Epithelial cell of prostate (primary cell): ENCODE measurements around the gene PRR14.

Source experiments
- DNase-seq: peaks from one replicate; pipeline ENCODE4 v3.0.0-alpha.2; 2011; ENCODE audit warnings: low read depth, low spot score
- H3K27ac ChIP-seq: fragments of 450-650 bp; 2 replicates; pipeline ENCODE4 v1.5.1; 2017; ENCODE audit warnings: mild to moderate bottlenecking

Gene PRR14

GRCh38 chr16:30650369-30651123 lies at the start of gene PRR14:
TSS of gene PRR14 (plus strand) at chr16:30650960. CDS start at chr16:30651646, 686 bp downstream.
- peak within 1 kb of the TSS; percentile 79 for H3K27ac ChIP-seq
- peak; percentile 95 for DNase-seq

DNA sequence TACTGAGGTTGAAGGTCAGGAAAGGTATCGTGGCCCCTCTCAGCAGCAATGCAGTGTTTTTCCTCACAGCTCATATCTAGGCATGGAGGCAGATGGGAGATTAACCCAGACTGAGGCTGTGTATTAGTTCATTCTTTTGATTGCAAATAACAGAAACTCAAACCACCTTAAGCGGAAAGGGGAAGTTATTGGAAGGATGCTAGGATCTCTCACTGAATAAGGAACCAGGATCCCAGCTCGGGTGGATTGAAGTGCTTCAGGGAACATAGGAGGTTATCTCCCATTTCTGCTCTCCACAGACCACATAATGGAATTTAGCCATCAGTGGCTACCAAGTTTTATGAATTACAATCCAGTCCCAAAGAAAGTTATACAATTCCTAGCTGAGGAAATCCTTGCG lies 48.8 kb upstream of the PRR14 start:
- no peak overlapping the region for H3K27ac ChIP-seq
- no peak for DNase-seq

GRCh38 chr16:30602616-30603277 lies 48.0 kb upstream of the PRR14 start:
- no peak overlapping the region for H3K27ac ChIP-seq
- no peak for DNase-seq

GRCh38 chr16:30603945-30604315 lies 46.8 kb upstream of the PRR14 start:
- H3K27ac ChIP-seq, result no peak overlapping the region

DNA sequence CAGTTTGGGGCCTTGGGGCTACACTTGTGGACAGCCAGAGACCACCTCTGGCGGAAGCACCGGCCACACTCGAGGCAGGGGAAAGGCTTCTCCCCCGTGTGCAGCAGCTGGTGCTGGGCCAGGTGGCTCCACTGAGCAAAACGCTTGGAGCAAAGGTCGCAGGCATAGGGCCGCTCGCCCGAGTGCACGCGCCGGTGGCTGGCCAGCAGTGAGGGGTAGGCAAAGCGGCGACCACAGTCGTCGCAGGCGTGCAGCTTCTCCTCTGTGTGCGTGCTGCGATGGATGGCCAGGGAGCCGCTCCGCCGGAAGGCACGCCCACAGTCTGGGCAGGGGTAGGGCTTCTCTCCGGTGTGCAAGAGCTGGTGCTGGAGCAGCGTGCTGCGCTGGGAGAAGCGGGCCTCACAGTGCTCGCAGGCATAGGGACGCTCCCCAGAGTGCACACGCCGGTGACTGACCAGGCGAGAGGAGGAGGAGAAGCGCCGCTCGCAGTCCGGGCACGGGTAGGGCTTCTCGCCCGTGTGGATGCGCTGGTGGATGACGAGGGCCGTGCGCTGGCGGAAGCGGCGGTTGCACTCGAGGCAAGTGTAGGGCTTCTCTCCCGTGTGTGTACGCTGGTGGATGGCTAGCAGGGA lies 46.3 kb upstream of the PRR14 start:
- DNase-seq, result no peak
- no peak overlapping the region for H3K27ac ChIP-seq

More at GRCh38 chr16:30603945-30604315, 46.8 kb upstream of the PRR14 start:
- DNase-seq, result no peak

GRCh38 chr16:30605158-30605557 lies 45.6 kb upstream of the PRR14 start:
- H3K27ac ChIP-seq, result no peak overlapping the region

GRCh38 chr16:30606004-30606403 lies 44.8 kb upstream of the PRR14 start:
- H3K27ac ChIP-seq, result no peak overlapping the region
- no peak for DNase-seq

More at GRCh38 chr16:30605158-30605557, 45.6 kb upstream of the PRR14 start:
- no peak for DNase-seq

GRCh38 chr16:30609002-30609925 lies 41.5 kb upstream of the PRR14 start:
- DNase-seq, result no peak
- peak overlapping the region; percentile 58 for H3K27ac ChIP-seq

- peak; percentile 60 for DNase-seq
- peak within 1 kb of the TSS; percentile 58 for H3K27ac ChIP-seq
These were observed 40.6 kb upstream of the PRR14 start, which contains the start of gene ZNF689 for GRCh38 chr16:30609926-30610839. TSS of gene ZNF689 (minus strand) at chr16:30610389. CDS start at chr16:30610041, 348 bp downstream.

DNA sequence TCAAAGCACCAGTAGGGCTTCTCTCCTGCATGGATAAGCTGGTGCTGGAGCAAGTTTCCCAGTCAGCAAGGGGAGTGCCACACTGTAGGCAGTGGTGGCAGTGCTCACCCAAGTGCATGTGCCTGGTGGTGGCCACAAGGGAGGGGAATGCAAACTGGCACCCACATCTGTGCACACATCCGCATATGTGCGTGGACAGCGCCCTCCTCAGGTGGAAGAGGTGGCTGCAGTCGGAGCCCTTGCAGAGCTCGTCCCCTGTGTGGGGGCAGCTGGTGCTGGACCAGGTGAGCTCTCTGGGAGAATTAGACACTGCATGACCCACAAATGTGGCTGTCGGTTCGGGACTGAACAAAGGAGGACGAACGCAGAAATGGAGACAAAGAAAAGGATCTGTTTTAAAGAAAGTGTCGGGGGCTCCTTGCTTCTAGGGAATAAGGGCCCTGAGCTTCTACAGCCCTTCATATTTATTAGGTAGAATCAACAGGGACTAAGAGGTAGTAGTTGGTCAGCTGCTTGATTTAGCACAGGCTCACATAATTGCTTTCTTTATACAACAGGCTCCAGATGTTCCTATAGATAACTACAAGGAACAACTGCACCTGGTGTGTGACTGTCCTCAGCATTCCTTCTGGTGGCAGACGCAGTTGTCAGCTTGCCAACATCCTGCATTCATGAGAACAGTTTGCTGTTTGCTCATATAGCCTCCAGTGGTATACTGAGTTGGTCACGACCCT lies 35.2 kb upstream of the PRR14 start:
- no peak overlapping the region for H3K27ac ChIP-seq
- DNase-seq, result no peak

GRCh38 chr16:30619202-30619601 lies 31.6 kb upstream of the PRR14 start:
- H3K27ac ChIP-seq, result no peak overlapping the region
- no peak for DNase-seq

GRCh38 chr16:30619638-30620037 lies 31.1 kb upstream of the PRR14 start:
- H3K27ac ChIP-seq, result no peak overlapping the region
- no peak for DNase-seq

DNA sequence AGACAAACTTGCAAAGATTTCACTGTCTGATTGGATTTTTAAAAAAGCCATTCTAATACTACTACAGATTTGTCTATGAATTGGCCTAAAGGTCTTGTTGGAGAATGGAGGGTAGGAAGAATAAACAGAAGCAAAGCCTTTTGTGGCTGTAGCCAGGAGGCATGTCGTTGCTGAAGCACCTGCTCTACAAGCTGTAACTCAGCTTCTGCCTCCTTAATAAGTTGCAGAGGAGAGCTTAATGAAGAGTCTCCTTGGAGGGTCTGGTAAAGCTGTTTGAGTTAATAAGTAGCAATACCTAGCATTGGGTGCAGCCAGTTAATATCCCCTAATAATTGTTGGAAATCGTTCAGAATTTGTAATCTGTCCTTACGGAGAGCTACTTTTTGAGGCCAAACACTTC lies 30.6 kb upstream of the PRR14 start:
- no peak overlapping the region for H3K27ac ChIP-seq
- DNase-seq, result no peak

DNA sequence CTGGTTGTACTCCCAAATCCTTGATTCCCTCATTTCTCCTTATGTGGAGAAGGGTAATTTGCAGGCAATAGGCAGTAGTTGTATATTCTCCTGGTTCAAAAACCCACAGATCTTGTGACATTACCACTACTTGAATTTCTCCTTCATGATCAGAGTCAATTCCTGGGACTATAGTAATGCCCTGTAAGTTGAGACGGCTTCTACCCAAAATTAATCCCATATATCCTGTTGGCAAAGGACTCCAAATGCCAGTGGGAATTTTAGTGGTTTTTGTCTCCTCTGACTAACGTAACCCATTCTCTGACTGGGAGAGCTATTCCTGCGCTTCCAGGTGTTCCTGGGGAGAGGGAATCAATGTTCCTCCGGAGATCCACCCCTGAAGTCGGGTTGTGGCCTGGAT lies 29.0 kb upstream of the PRR14 start:
- H3K27ac ChIP-seq, result no peak overlapping the region
- DNase-seq, result no peak

- H3K27ac ChIP-seq, result no peak overlapping the region
- DNase-seq, result no peak
These were observed 28.2 kb upstream of the PRR14 start for GRCh38 chr16:30622455-30623032.

GRCh38 chr16:30623536-30624283 lies 27.1 kb upstream of the PRR14 start:
- no peak for DNase-seq
- H3K27ac ChIP-seq, result peak overlapping the region; percentile 5

- DNase-seq, result no peak
- no peak overlapping the region for H3K27ac ChIP-seq
These were observed 24.5 kb upstream of the PRR14 start for GRCh38 chr16:30626236-30626635.
